GM18519 (cell line): ENCODE measurements around the gene ASB15.
"Not testable (repeated sequence)": the region's sequence is repeated elsewhere in the genome, so short reads cannot be mapped to it uniquely, and the experiment has no call there.

Source experiments
- ATAC-seq: cut with Tn5 transposase; IDR thresholded peaks from one replicate; pipeline ENCODE4 v1.9.1; 2021; ENCODE audit warnings: mild to moderate bottlenecking, moderate library complexity; ENCODE audit not compliant: unreplicated experiment, low FRiP score

The ASB15 gene

GRCh38 chr7:123634011-123634573, 32.5 kb downstream of the ASB15 start:
- not testable (repeated sequence) for ATAC-seq

- ATAC-seq, result peak; percentile 60
Measured at GRCh38 chr7:123635551-123636359, 34.1 kb downstream of the ASB15 start.

GRCh38 chr7:123637203-123637602, 35.6 kb downstream of the ASB15 start:
- no peak for ATAC-seq

- no peak for ATAC-seq
Measured at GRCh38 chr7:123637878-123638277, 36.3 kb downstream of the ASB15 start.

GRCh38 chr7:123639631-123640030, 38.0 kb downstream of the ASB15 start:
- ATAC-seq, result no peak

GRCh38 chr7:123640583-123640982, 39.0 kb downstream of the ASB15 start:
- ATAC-seq, result no peak

GRCh38 chr7:123641901-123642300, 40.3 kb downstream of the ASB15 start:
- ATAC-seq, result no peak

- no peak for ATAC-seq
Measured at GRCh38 chr7:123643495-123644441, 42.1 kb downstream of the ASB15 start.

- ATAC-seq, result no peak
Measured at GRCh38 chr7:123645516-123645915, 43.9 kb downstream of the ASB15 start.

- no peak for ATAC-seq
Measured at GRCh38 chr7:123647106-123647730, 45.6 kb downstream of the ASB15 start.

GRCh38 chr7:123649964-123650363, 48.3 kb downstream of the ASB15 start:
- ATAC-seq, result no peak

GRCh38 chr7:123650595-123650994, 49.0 kb downstream of the ASB15 start:
- ATAC-seq, result no peak

GRCh38 chr7:123652406-123652805, 50.8 kb downstream of the ASB15 start:
- ATAC-seq, result no peak

- no peak for ATAC-seq
Measured at GRCh38 chr7:123653162-123653561, 51.5 kb downstream of the ASB15 start.

- no peak for ATAC-seq
Measured at GRCh38 chr7:123655614-123656013, 54.0 kb downstream of the ASB15 start, which contains the start of gene LMOD2. Gene LMOD2, plus strand, starts transcription at chr7:123655866. Its CDS starts 98 bp downstream, at chr7:123655964.

GRCh38 chr7:123656544-123657303, 55.1 kb downstream of the ASB15 start:
- ATAC-seq, result no peak

GRCh38 chr7:123657304-123657685, 55.7 kb downstream of the ASB15 start:
- no peak for ATAC-seq

- no peak for ATAC-seq
Measured at GRCh38 chr7:123658023-123658422, 56.4 kb downstream of the ASB15 start.

GRCh38 chr7:123660514-123661354, 59.1 kb downstream of the ASB15 start:
- ATAC-seq, result no peak
